H9 (cell line): ENCODE results near the gene DEFB123. TPM values are rescaled to one million over a fixed set of nuclear protein-coding genes. Genes with fewer than 3 reads are reported as not detected.

Experiments used
- DNase-seq: peaks from one replicate; pipeline ENCODE4 v3.0.0-alpha.2; 2017
- H2AFZ ChIP-seq: one replicate; pipeline ENCODE4 v1.6.1; 2013; ENCODE audit warnings: mild to moderate bottlenecking, low read length, control low read depth, moderate library complexity
- H2AK5ac ChIP-seq: 2 replicates; pipeline ENCODE4 v1.6.1; 2013; ENCODE audit warnings: low read length, control low read depth, mixed read lengths; ENCODE audit not compliant: insufficient read length
- H2BK120ac ChIP-seq: one replicate; pipeline ENCODE4 v1.6.1; 2013; ENCODE audit warnings: low read depth, mild to moderate bottlenecking, low read length, control low read depth, inconsistent platforms; ENCODE audit not compliant: poor library complexity, severe bottlenecking
- H2BK12ac ChIP-seq: 2 replicates; pipeline ENCODE4 v1.6.1; 2013; ENCODE audit warnings: low read length, control low read depth, mixed read lengths, low read depth; ENCODE audit not compliant: insufficient read length
- H2BK15ac ChIP-seq: 2 replicates; pipeline ENCODE4 v1.6.1; 2013; ENCODE audit warnings: low read depth, low read length, control low read depth
- H2BK20ac ChIP-seq: one replicate; pipeline ENCODE4 v1.6.1; 2013; ENCODE audit warnings: low read depth, mild to moderate bottlenecking, low read length, control low read depth, inconsistent platforms; ENCODE audit not compliant: poor library complexity, severe bottlenecking
- H2BK5ac ChIP-seq: 2 replicates; pipeline ENCODE4 v1.6.1; 2013; ENCODE audit warnings: low read length, control low read depth, mixed read lengths; ENCODE audit not compliant: insufficient read length
- H3K14ac ChIP-seq: 2 replicates; pipeline ENCODE4 v1.6.1; 2013; ENCODE audit warnings: low read length, control low read depth; ENCODE audit not compliant: insufficient read depth
- H3K18ac ChIP-seq: 2 replicates; pipeline ENCODE4 v1.6.1; 2013; ENCODE audit warnings: low read depth, mild to moderate bottlenecking, mixed read lengths, low read length, control low read depth; ENCODE audit not compliant: insufficient read length
- H3K23ac ChIP-seq: 2 replicates; pipeline ENCODE4 v1.6.1; 2013; ENCODE audit warnings: low read length, control low read depth, mixed read lengths, low read depth; ENCODE audit not compliant: insufficient read length
- H3K23me2 ChIP-seq: 2 replicates; pipeline ENCODE4 v1.6.1; 2013; ENCODE audit warnings: low read depth, mild to moderate bottlenecking, mixed read lengths, low read length, control low read depth; ENCODE audit not compliant: insufficient read length, poor library complexity, severe bottlenecking
- H3K27ac ChIP-seq: 2 replicates; pipeline ENCODE4 v1.5.1; 2013; ENCODE audit warnings: low read length, control low read depth, mixed read lengths, low read depth; ENCODE audit not compliant: insufficient read length
- H3K27me3 ChIP-seq: 2 replicates; pipeline ENCODE4 v1.6.1; 2013; ENCODE audit warnings: low read length, control low read depth, inconsistent platforms; ENCODE audit not compliant: insufficient read depth
- H3K4ac ChIP-seq: 2 replicates; pipeline ENCODE4 v1.6.1; 2013; ENCODE audit warnings: low read depth, mild to moderate bottlenecking, control low read depth, inconsistent platforms, low read length, moderate library complexity
- H3K4me1 ChIP-seq: 2 replicates; pipeline ENCODE4 v1.6.1; 2013; ENCODE audit warnings: low read length, control low read depth, inconsistent platforms; ENCODE audit not compliant: insufficient read depth
- H3K4me2 ChIP-seq: 2 replicates; pipeline ENCODE4 v1.6.1; 2013; ENCODE audit warnings: low read length, control low read depth, mixed read lengths; ENCODE audit not compliant: insufficient read length, insufficient read depth
- H3K56ac ChIP-seq: 2 replicates; pipeline ENCODE4 v1.6.1; 2013; ENCODE audit warnings: low read depth, mild to moderate bottlenecking, mixed read lengths, low read length, control low read depth; ENCODE audit not compliant: insufficient read length
- H3K79me1 ChIP-seq: 2 replicates; pipeline ENCODE4 v1.6.1; 2013; ENCODE audit warnings: low read depth, mild to moderate bottlenecking, moderate library complexity, low read length, control low read depth, inconsistent platforms; ENCODE audit not compliant: insufficient read depth, poor library complexity, severe bottlenecking
- H3K79me2 ChIP-seq: 2 replicates; pipeline ENCODE4 v1.6.1; 2013; ENCODE audit warnings: low read length, control low read depth, inconsistent platforms; ENCODE audit not compliant: insufficient read depth
- H3K9ac ChIP-seq: 2 replicates; pipeline ENCODE4 v1.6.1; 2013; ENCODE audit warnings: low read length, control low read depth, mixed read lengths; ENCODE audit not compliant: insufficient read length; ENCODE audit errors: extremely low read depth
- H3K9me3 ChIP-seq: one replicate; pipeline ENCODE4 v1.6.1; 2013; ENCODE audit warnings: low read depth, low read length, inconsistent platforms; ENCODE audit not compliant: control insufficient read depth
- H3T11ph ChIP-seq: one replicate; pipeline ENCODE4 v1.6.1; 2013; ENCODE audit warnings: mild to moderate bottlenecking, low read length, control low read depth, inconsistent platforms
- H4K20me1 ChIP-seq: one replicate; pipeline ENCODE4 v1.6.1; 2013; ENCODE audit not compliant: control insufficient read depth, insufficient read length, insufficient read depth
- H4K5ac ChIP-seq: 2 replicates; pipeline ENCODE4 v1.6.1; 2013; ENCODE audit warnings: low read depth, mild to moderate bottlenecking, mixed read lengths, low read length, control low read depth; ENCODE audit not compliant: insufficient read length
- H4K8ac ChIP-seq: replicated peaks from 2 replicates; pipeline ENCODE4 v1.6.1; 2013; ENCODE audit warnings: low read length, control low read depth, mixed read lengths, low read depth; ENCODE audit not compliant: insufficient read length
- H4K91ac ChIP-seq: 2 replicates; pipeline ENCODE4 v1.6.1; 2013; ENCODE audit warnings: low read depth, mild to moderate bottlenecking, moderate library complexity, mixed read lengths, low read length, control low read depth; ENCODE audit not compliant: insufficient read length
- H3K27ac Mint-ChIP-seq, 3 experiments: 2 replicates in 2 of 3; 3 replicates in 1 of 3; pipeline ENCODE4 v1.8.0; 2020 to 2021; ENCODE audit warnings: mixed read lengths in 3 of 3, mild to moderate bottlenecking in 1 of 3, moderate library complexity in 1 of 3
- H3K27me3 Mint-ChIP-seq: 2 replicates; pipeline ENCODE4 v1.8.0; 2021; ENCODE audit warnings: low read depth, mild to moderate bottlenecking, moderate library complexity, mixed read lengths
- H3K36me3 Mint-ChIP-seq, 3 experiments: 2 replicates in 2 of 3; 3 replicates in 1 of 3; pipeline ENCODE4 v1.8.0; 2020 to 2021; ENCODE audit warnings: low read depth in 3 of 3, mixed read lengths in 3 of 3; ENCODE audit not compliant: insufficient read depth in 1 of 3
- H3K4me1 Mint-ChIP-seq, 2 experiments: 2 replicates each; pipeline ENCODE4 v1.8.0; 2020; ENCODE audit warnings: mixed read lengths in 2 of 2
- H3K4me3 Mint-ChIP-seq, 2 experiments: 2 replicates in 1 of 2; 3 replicates in 1 of 2; pipeline ENCODE4 v1.8.0; 2020 to 2021; ENCODE audit warnings: mild to moderate bottlenecking in 2 of 2, mixed read lengths in 2 of 2, moderate library complexity in 1 of 2
- H3K9me3 Mint-ChIP-seq, 2 experiments: 2 replicates in 1 of 2; 3 replicates in 1 of 2; pipeline ENCODE4 v1.8.0; 2020; ENCODE audit warnings: mild to moderate bottlenecking in 2 of 2, mixed read lengths in 2 of 2, moderate library complexity in 1 of 2
- CTCF ChIP-seq: fragments of 200-600 bp; sonication (generic); conservative IDR thresholded peaks from 3 replicates; pipeline ENCODE4 v1.8.0; 2021; ENCODE audit warnings: antibody characterized with exemption, mild to moderate bottlenecking
- WGBS: extraction: QIAGEN DNeasy Blood & Tissue Kit; methylation state at CpG from one replicate; pipeline ENCODE4 v1.1.7; 2013; ENCODE audit warnings: missing lambda C conversion rate, low lambda C conversion rate, mixed read lengths; ENCODE audit not compliant: insufficient read length; ENCODE audit errors: extremely low coverage; 5-methylcytosine and 5-hydroxymethylcytosine counted together
- total RNA-seq: library from RNA; stranded (reverse); gene quantifications from 2 replicates; pipeline ENCODE4 v1.2.1, GENCODE V29; 2021

Gene DEFB123
- total RNA-seq, 1 experiment from 2014 or later: not detected

- H3K79me1 ChIP-seq: no peaks in the 10 kb centered on the region
- peaks cover 4% of the 10 kb centered on the region for H3K23me2 ChIP-seq
- no peak overlapping the region for H4K5ac ChIP-seq
- H4K8ac ChIP-seq: no peak overlapping the region
- no peak overlapping the region for H3K23ac ChIP-seq
- no peak overlapping the region for H3K18ac ChIP-seq
- peaks cover 79% of the 10 kb centered on the region for H3K9me3 ChIP-seq
- H3K4me2 ChIP-seq: no peak overlapping the region
- TF ChIP-seq CTCF: no peak
- no peaks in the 10 kb centered on the region for H3K4me1 Mint-ChIP-seq
- H3T11ph ChIP-seq: no peak overlapping the region
- no peak overlapping the region for H2AK5ac ChIP-seq
- WGBS: no CpG with 5 or more reads among the region's 2 CpGs
- peaks cover 6% of the 10 kb centered on the region for H3K27me3 Mint-ChIP-seq
- no peak overlapping the region for H3K4me3 Mint-ChIP-seq
- no peak overlapping the region for H2BK12ac ChIP-seq
- no peak overlapping the region for H2BK120ac ChIP-seq
- no peak overlapping the region for H4K91ac ChIP-seq
- no peak overlapping the region for H3K14ac ChIP-seq
- no peak overlapping the region for H3K9ac ChIP-seq
- peaks cover 91 to 93% of the 10 kb centered on the region in 2 experiments for H3K9me3 Mint-ChIP-seq
- no peaks in the 10 kb centered on the region for H4K20me1 ChIP-seq
- H3K79me2 ChIP-seq: no peaks in the 10 kb centered on the region
- H2BK15ac ChIP-seq: no peak overlapping the region
- H2BK5ac ChIP-seq: no peak overlapping the region
- H2AFZ ChIP-seq: no peak overlapping the region
- no peaks in the 10 kb centered on the region for H3K4me1 ChIP-seq
- H3K56ac ChIP-seq: no peak overlapping the region
- H3K27ac Mint-ChIP-seq: no peak overlapping the region
- no peak for DNase-seq
- H3K27me3 ChIP-seq: no peaks in the 10 kb centered on the region
- H2BK20ac ChIP-seq: no peak overlapping the region
- H3K4ac ChIP-seq: no peak overlapping the region
- H3K36me3 Mint-ChIP-seq: peaks cover 0 to 57% (median 13%) of the 10 kb centered on the region in 3 experiments; a peak in 6 of 7 replicates
- H3K27ac ChIP-seq: no peak overlapping the region
Measured at GRCh38 chr20:31392836-31393235, 47.6 kb upstream of the DEFB123 start.
